Esophagus muscularis mucosa (tissue), 4 donors: ENCODE measurements around the gene ACAA1. TPM values are rescaled to one million over a fixed set of nuclear protein-coding genes. Genes with fewer than 3 reads are reported as not detected.
"Not testable (repeated sequence)": the region's sequence is repeated elsewhere in the genome, so short reads cannot be mapped to it uniquely, and the experiment has no call there.

Source experiments
- DNase-seq: peaks from one replicate; pipeline ENCODE4 v3.0.0-alpha.2; 2017; ENCODE audit errors: extremely low spot score
- H3K27ac ChIP-seq, 4 donors: fragments of 200-600 bp; sonication (generic); replicated peaks in 1 of 4; 1 replicate in 3 of 4; 2 replicates in 1 of 4; pipeline ENCODE4 v1.5.1; 2016 to 2019; ENCODE audit warnings: mild to moderate bottlenecking in 1 of 4
- H3K27me3 ChIP-seq, 4 donors: fragments of 200-600 bp; sonication (generic); one replicate each; pipeline versions ENCODE4 v1.5.1 to v1.6.0; 2016 to 2019
- H3K36me3 ChIP-seq, 4 donors: fragments of 200-600 bp; sonication (generic); one replicate each; pipeline ENCODE4 v1.5.1; 2016 to 2019
- H3K4me1 ChIP-seq, 4 donors: fragments of 200-600 bp; sonication (generic); one replicate each; pipeline ENCODE4 v1.5.1; 2016 to 2019
- H3K4me3 ChIP-seq, 4 donors: fragments of 200-600 bp; sonication (generic); 1 replicate in 2 of 4; 2 replicates in 2 of 4; pipeline ENCODE4 v1.5.1; 2016 to 2019; ENCODE audit warnings: mild to moderate bottlenecking in 4 of 4, moderate library complexity in 1 of 4
- H3K9me3 ChIP-seq, 4 donors: fragments of 200-600 bp; sonication (generic); 1 replicate in 3 of 4; 2 replicates in 1 of 4; pipeline ENCODE4 v1.5.1; 2016 to 2019
- EP300 ChIP-seq: sonication (generic); formaldehyde crosslinking; IDR thresholded peaks from one replicate; pipeline ENCODE4 v1.6.1; 2017; ENCODE audit warnings: antibody characterized with exemption
- POLR2A ChIP-seq: fragments of 450-650 bp; IDR thresholded peaks from one replicate; pipeline ENCODE4 v1.6.1; 2017; ENCODE audit warnings: antibody characterized with exemption, moderate library complexity, mild to moderate bottlenecking, low read depth
- POLR2AphosphoS5 ChIP-seq, 2 donors: sonication (generic); formaldehyde crosslinking; IDR thresholded peaks; one replicate each; pipeline ENCODE4 v1.6.1; 2017; ENCODE audit warnings: antibody characterized with exemption in 2 of 2
- WGBS: methylation state at CpG from one replicate; pipeline ENCODE4 v1.1.5; 2018; 5-methylcytosine and 5-hydroxymethylcytosine counted together
- intact Hi-C: fragments of 100-400 bp; cut with DNase I; formaldehyde crosslinking; loops from one replicate; pipeline ENCODE4 v1.15.1; 2023
- small RNA-seq, 3 donors: library from RNA; depleted of rRNA; stranded (forward); fragments of <200 nt; gene quantifications; one replicate each; pipeline ENCODE3, GENCODE V24; 2016
- total RNA-seq, 4 donors: library from RNA; depleted of rRNA; stranded (reverse); fragments of >200 nt; gene quantifications; one replicate each; pipeline versions ENCODE4 v1.1.0 to v1.2.1, GENCODE V29; 2016
- TF ChIP-seq, protein P1 (sequence below), 3 experiments: fragments of 200-600 bp in 2 of 3; fragments of 450-650 bp in 1 of 3; sonication (generic) in 2 of 3; IDR thresholded peaks; one replicate each; pipeline ENCODE4 v1.5.1; 2017 to 2019; ENCODE audit warnings: antibody characterized with exemption in 3 of 3, mild to moderate bottlenecking in 2 of 3, moderate library complexity in 1 of 3

ACAA1 gene
- total RNA-seq, 4 donors from 2014 or later: 31.3 to 49.4 (median 39.1) TPM

GRCh38 chr3:38084334-38085310 lies 52.3 kb downstream of the ACAA1 start:
- 78% methylated on average over 7 of the region's 7 CpGs for WGBS
- intact Hi-C loops: no loop called here

GRCh38 chr3:38083871-38084333 lies 53.0 kb downstream of the ACAA1 start:
- H3K36me3 ChIP-seq: no peaks in the 10 kb centered on the region
- H3K4me3 ChIP-seq: no peak overlapping the region
- intact Hi-C loops: no loop called here
- H3K27me3 ChIP-seq: no peaks in the 10 kb centered on the region
- 96% methylated on average over 13 of the region's 13 CpGs for WGBS
- no peaks in the 10 kb centered on the region for H3K4me1 ChIP-seq
- peaks cover 0 to 25% (median 0%) of the 10 kb centered on the region in 4 donors for H3K9me3 ChIP-seq
- no peak overlapping the region for H3K27ac ChIP-seq
- DNase-seq: no peak
- TF ChIP-seq EP300 (no peak), POLR2AphosphoS5 (IDR thresholded peaks at IDR 0.05) (no peak), POLR2A (no peak)
- TF ChIP-seq, protein P1, sequence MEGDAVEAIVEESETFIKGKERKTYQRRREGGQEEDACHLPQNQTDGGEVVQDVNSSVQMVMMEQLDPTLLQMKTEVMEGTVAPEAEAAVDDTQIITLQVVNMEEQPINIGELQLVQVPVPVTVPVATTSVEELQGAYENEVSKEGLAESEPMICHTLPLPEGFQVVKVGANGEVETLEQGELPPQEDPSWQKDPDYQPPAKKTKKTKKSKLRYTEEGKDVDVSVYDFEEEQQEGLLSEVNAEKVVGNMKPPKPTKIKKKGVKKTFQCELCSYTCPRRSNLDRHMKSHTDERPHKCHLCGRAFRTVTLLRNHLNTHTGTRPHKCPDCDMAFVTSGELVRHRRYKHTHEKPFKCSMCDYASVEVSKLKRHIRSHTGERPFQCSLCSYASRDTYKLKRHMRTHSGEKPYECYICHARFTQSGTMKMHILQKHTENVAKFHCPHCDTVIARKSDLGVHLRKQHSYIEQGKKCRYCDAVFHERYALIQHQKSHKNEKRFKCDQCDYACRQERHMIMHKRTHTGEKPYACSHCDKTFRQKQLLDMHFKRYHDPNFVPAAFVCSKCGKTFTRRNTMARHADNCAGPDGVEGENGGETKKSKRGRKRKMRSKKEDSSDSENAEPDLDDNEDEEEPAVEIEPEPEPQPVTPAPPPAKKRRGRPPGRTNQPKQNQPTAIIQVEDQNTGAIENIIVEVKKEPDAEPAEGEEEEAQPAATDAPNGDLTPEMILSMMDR (IDR thresholded peaks at IDR 0.05): no peak

More at GRCh38 chr3:38084334-38085310, 52.3 kb downstream of the ACAA1 start:
- no peak for DNase-seq
- Histone ChIP-seq H3K36me3 (no peaks in the 10 kb centered on the region), H3K4me3 (no peak overlapping the region), H3K27me3 (no peaks in the 10 kb centered on the region), H3K4me1 (no peaks in the 10 kb centered on the region), H3K9me3 (peaks cover 0 to 25% (median 0%) of the 10 kb centered on the region in 4 donors), H3K27ac (no peak overlapping the region)
- TF ChIP-seq POLR2AphosphoS5 (IDR thresholded peaks at IDR 0.05) (no peak), POLR2A (no peak), EP300 (no peak)
- TF ChIP-seq, protein P1 (IDR thresholded peaks at IDR 0.05): no peak

DNA sequence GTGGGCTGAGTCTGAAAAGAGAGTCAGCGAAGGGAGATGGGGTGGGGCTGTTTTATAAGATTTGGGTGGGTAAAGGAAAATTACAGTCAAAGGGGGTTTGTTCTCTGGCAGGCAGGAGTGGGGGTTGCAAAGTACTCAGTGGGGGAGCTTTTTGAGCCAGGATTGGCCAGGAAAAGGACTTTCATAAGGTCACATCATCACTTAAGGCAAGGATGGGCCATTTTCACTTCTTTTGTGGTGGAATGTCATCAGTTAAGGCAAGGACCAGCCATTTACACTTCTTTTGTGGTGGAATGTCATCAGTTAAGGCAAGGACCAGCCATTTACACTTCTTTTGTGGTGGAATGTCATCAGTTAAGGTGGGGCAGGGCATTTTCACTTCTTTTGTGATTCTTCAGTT lies 53.7 kb downstream of the ACAA1 start:
- H3K4me1 ChIP-seq, DNase-seq, intact Hi-C loops, H3K4me3 ChIP-seq, H3K27ac ChIP-seq, H3K27me3 ChIP-seq, H3K36me3 ChIP-seq: not testable (repeated sequence)
- no CpG with 5 or more reads among the region's 1 CpG for WGBS
- peaks cover 0 to 25% (median 0%) of the 10 kb centered on the region in 4 donors for H3K9me3 ChIP-seq

DNA sequence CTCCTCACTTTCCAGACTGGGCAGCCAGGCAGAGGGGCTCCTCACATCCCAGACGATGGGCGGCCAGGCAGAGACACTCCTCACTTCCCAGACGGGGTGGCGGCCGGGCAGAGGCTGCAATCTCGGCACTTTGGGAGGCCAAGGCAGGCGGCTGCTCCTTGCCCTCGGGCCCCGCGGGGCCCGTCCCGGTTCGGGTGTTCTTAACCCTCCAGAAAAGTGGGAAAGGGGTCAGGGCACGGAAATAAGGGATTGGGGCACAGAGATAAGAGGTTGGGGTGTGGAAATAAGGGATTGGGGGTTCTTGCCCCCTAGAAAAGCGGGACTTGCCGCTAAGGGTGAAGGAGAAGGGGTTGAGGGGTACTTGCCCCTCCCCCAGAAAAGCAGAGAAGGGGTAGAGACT lies 54.6 kb downstream of the ACAA1 start:
- H3K4me3 ChIP-seq, DNase-seq, H3K27ac ChIP-seq, H3K4me1 ChIP-seq, H3K36me3 ChIP-seq, intact Hi-C loops, H3K27me3 ChIP-seq: not testable (repeated sequence)
- peaks cover 0 to 25% (median 0%) of the 10 kb centered on the region in 4 donors for H3K9me3 ChIP-seq
- 98% methylated on average over 13 of the region's 16 CpGs for whole genome bisulfite sequencing

- 84% methylated on average over 3 of the region's 3 CpGs for WGBS
- H3K36me3 ChIP-seq, H3K9me3 ChIP-seq, H3K27ac ChIP-seq, DNase-seq, H3K27me3 ChIP-seq, H3K4me3 ChIP-seq, intact Hi-C loops, H3K4me1 ChIP-seq: not testable (repeated sequence)
Observed at GRCh38 chr3:38077073-38077472, 59.9 kb downstream of the ACAA1 start.

Small RNAs within 50 kb of the gene (small RNA-seq; reads per million reads assigned to genes)
- 0 reads per million in 3 donors for gene RF00019

Other genes with a start within 250 kb of the ACAA1 start
- gene VILL, start 146.3 kb downstream of the ACAA1 start, total RNA-seq: 1 to 10 TPM; 3.2 to 5.1 (median 4.4) TPM
- gene PLCD1, start 107.5 kb downstream of the ACAA1 start, total RNA-seq: 10 to 100 TPM; 21.0 to 35.3 (median 28.5) TPM
- under 1 TPM; 0.19 to 0.42 (median 0.37) TPM for gene DLEC1, start 97.9 kb downstream of the ACAA1 start, total RNA-seq
- gene MYD88, start 1.5 kb upstream of the ACAA1 start, total RNA-seq: 10 to 100 TPM; 21.2 to 38.6 (median 26.1) TPM
- 10 to 100 TPM; 27.0 to 46.7 (median 32.9) TPM for gene OXSR1, start 28.4 kb upstream of the ACAA1 start, total RNA-seq
- gene SLC22A13, start 128.7 kb upstream of the ACAA1 start, total RNA-seq: under 1 TPM in 2 of 4 donors, not detected in 2; 0.17 to 0.29 TPM
- gene SLC22A14, start 145.2 kb upstream of the ACAA1 start, total RNA-seq: under 1 TPM in 1 of 4 donors, not detected in 3; 0.23 TPM
- 1 to 10 TPM in 2 of 4 donors, under 1 TPM in 2; 0.65 to 2.5 (median 1.2) TPM for gene XYLB, start 209.7 kb upstream of the ACAA1 start, total RNA-seq